ENCODE measurements around the gene BDKRB2.

BDKRB2 gene

DNA sequence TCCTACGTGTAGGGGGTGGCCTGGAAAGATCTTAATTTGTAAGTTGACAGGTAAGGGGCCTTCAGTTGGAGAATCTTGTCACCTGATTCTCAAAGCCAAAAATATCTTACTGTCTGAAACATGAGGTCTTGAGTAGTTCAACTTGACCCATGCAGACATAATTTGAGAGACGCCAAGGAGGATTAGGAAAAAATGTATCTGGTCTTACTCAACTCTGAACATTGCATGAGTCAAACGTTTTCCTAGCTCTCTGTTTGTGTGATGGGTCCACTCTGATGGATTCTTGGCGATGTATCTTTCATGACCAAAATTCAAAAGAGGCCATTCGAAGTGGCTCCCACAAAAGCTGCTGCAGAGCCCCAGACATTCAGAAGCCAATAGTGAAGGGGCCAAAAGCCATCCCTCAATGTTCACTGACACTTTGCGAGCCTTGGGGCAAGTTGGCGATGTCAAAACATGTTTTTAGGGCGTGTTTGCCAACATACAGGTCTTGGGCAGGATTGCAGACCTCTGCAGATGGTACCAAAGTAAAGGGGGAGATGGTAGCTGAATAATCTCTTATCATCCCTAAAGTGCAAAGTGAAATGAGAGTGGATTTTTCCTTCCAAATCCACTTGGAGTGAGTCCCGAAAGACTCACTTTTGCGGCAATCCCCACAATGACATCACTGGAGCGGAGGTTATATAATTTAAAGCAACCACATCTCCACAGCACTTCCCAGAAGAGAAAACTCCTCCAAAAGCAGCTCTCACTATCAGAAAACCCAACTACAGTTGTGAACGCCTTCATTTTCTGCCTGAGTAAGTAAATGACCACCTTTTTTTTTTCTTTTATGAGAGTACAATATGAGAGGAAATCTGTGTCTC, 51.1 kb downstream of the BDKRB2 start, which contains the start of gene BDKRB1:
Gene BDKRB1 (plus strand): TSS at position 710 of the 866 bp plus-strand sequence. CDS start 7,473 bp downstream, outside the sequence.
- DNase-seq, result no peak

DNA sequence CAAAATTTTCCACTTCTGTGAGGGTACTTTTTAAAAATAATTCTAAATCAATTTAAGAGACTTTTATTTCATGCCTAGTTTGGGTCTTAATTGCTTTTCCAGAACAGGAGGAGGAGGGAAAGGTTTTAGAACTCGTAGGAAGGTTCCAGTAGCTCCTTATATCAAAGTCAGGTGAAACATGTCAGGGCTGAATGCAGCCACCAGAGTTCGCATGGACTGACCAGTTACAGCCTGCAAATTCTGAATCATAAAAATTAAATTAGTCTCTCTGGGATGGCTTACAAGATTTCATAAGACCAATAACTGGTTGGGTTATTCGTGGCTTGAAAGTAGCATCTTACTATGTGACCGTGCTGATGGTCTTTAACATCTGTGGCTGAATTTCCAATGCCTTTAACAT, 51.8 kb downstream of the BDKRB2 start:
- no peak for DNase-seq

- DNase-seq, result no peak
These were observed 52.4 kb downstream of the BDKRB2 start for GRCh38 chr14:96257056-96257455.

DNA sequence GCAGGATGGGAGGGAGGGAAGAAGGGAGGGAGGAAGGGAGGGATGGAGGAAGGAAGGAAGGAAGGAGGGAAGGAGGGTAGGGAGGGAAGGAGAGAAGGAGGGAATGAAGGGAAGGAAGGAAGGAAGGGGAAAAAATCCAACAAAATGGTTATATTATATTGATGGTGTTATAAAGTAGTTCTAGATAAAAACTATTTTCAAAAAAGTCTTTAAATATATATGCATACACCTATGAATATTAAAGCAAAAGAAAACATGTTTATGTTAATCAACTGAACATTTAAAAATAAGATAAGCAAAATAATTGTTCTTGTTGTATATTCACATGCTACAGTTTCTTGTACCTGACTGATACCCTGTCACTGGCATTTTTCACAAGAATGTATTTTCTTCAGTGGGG, 53.3 kb downstream of the BDKRB2 start:
- DNase-seq, result no peak

- DNase-seq, result no peak
These were observed 55.7 kb downstream of the BDKRB2 start for GRCh38 chr14:96260341-96260821.

GRCh38 chr14:96261053-96261452, 56.4 kb downstream of the BDKRB2 start:
- DNase-seq, result no peak

- DNase-seq, result no peak
These were observed 57.4 kb downstream of the BDKRB2 start for GRCh38 chr14:96261772-96262655.

GRCh38 chr14:96263347-96264199, 58.9 kb downstream of the BDKRB2 start:
- no peak for DNase-seq

GRCh38 chr14:96264200-96264553, 59.5 kb downstream of the BDKRB2 start:
- no peak for DNase-seq

- no peak for DNase-seq
These were observed 60.2 kb downstream of the BDKRB2 start for GRCh38 chr14:96264853-96265252.

DNA sequence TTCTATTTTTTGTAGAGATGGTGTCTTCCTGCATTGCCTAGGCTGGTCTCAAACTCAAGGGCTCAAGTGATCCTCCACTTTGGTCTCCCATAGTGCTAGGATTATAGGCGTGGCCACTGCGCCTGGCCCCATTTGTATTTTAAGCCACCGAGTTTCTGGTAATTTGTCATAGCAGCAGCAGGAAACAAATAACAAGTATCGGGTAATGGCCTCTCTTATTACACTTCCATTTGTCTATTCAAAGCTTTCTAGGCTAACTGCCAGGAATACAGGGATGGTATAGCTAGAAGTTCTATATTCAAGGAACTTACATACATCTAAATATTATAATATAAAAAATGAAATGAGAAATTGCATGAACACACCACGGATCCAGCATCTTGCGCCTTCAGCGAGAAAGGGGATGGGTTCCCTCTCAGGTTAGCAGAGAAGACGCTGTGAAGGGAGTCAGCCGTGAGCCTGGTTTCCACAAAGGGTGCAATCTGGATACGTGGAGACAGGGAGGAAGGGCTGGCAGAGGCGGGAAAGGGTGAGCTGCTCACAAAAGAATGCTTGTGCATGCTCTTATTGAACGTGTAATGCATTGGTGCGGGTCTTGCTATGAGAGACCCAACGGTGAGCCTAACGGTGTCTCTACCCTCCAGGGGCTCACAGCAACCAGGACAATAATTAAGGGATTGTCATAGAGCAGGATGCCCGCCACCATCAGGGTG, 60.9 kb downstream of the BDKRB2 start:
- DNase-seq, result no peak

- peak; percentile 34 for DNase-seq
These were observed 62.7 kb downstream of the BDKRB2 start for GRCh38 chr14:96267336-96267735.

GRCh38 chr14:96267916-96268315, 63.3 kb downstream of the BDKRB2 start:
- DNase-seq, result no peak

- DNase-seq, result no peak
These were observed 64.1 kb downstream of the BDKRB2 start for GRCh38 chr14:96268431-96269358.

- DNase-seq, result no peak
These were observed 64.7 kb downstream of the BDKRB2 start for GRCh38 chr14:96269359-96269710.

DNA sequence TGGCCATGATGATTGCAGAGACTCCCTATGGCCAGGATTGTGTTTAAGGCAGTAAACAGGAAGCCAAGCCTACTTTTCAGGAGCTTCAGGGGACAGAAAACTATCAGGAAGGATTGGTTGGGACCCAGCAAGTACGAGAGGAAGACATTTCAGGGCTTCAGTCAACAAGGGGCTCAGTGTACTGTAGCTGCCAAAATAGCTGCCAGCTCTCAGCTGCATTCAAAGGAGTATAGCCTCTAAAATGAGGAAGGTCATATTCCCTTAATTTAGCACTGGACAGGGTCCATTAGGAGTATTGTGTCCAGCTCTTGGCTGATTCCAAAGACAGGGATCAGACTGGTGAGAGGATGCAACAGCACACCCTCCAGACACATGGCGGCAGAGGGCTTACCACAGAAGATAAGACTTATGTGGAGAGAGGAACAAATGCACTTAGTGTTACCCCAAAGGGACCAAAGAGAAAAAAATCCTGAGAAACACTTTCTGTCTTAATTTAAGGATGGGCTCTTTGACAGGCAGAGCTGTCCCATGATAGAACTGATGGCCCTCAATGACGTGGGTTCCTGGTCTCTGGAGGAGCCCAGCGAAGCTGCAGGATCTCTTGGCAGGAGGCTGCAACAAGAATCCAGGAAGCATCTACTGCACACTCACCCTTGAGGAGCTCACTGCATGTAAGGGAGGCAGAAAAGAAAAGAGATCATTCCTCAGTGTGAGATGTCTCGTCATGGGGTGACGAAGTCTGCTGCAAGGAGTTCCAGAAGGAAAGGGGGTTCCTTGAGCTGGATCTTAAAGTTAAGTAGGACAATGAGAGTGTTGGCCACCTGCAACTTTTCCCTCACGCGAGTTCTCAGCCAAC, 66.2 kb downstream of the BDKRB2 start:
- no peak for DNase-seq

- no peak for DNase-seq
These were observed 66.8 kb downstream of the BDKRB2 start for GRCh38 chr14:96271421-96271762.

DNA sequence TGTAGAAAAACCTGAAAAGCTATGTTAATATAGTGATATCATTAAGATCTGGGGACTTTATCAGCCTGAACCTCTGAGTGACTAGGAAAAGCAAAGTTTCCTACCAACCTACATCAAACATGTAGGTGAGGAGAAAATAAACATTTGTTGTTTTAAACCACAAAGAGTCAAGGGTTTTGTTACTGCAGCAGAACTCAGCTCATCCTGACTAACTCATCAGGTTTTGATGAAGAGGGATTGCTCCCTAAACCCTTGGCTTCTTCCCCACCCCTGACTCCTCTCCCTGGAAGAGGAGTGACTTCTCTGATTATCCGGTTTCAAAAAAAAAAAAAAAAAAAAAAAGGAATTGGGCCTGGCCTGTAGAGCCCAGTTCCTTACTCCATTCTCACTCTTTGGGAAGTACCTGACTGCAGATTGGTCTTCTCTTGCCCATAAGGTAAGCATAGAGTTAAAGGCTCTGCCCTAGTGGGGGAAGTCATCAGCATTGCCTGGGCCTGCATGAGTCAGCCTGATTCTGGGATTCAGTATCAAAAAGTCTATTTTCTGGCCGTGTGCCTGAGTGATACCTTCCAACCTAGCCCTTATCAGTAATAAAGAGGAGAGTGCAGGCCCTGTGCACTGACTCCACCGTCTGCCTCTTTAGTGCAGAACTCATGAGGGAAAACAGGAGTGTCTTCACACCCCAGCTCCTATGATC, 68.3 kb downstream of the BDKRB2 start:
- no peak for DNase-seq

- DNase-seq, result no peak
These were observed 69.0 kb downstream of the BDKRB2 start for GRCh38 chr14:96273629-96274028.

All from NCI-H446 treated with DMSO at 0.1 percent for 48 hours (cell line).